Endothelial cell of umbilical vein (primary cell): ENCODE results near the gene TESK1. TPM values are rescaled to one million over a fixed set of nuclear protein-coding genes. Genes with fewer than 3 reads are reported as not detected.
"Not testable (repeated sequence)": the region's sequence is repeated elsewhere in the genome, so short reads cannot be mapped to it uniquely, and the experiment has no call there.

Source experiments
- BruUV-seq: library from RNA; stranded (reverse); fragments of 400-500 nt; replicated peaks from 2 replicates; lab custom pipeline; 2021; lab: Mats Ljungman, UMichigan
- CTCF ChIA-PET: fragments of 300-600, 350-600 bp; sonication (Branson Sonifier 250); formaldehyde crosslinking; loops from one replicate; lab custom pipeline; 2021; ENCODE audit warnings: antibody characterized with exemption, inconsistent platforms; lab: Charles Lee
- POLR2A ChIA-PET: fragments of 300-600, 350-600 bp; sonication (Branson Sonifier 250); formaldehyde crosslinking; loops from one replicate; lab custom pipeline; 2021; ENCODE audit warnings: antibody characterized with exemption, inconsistent platforms; lab: Charles Lee
- DNase-seq: peaks from one replicate; pipeline ENCODE4 v3.0.0-alpha.2; 2011; ENCODE audit warnings: low read depth, low spot score
- FAIRE-seq: peaks from 2 replicates; lab custom pipeline; 2011; peaks lifted over from hg19 to GRCh38; lab: Jason Lieb, UNC
- H2AFZ ChIP-seq: 2 replicates; pipeline ENCODE4 v1.6.0; 2012; ENCODE audit warnings: low read depth, low read length, control low read depth, inconsistent platforms
- H3K27ac ChIP-seq: 2 replicates; pipeline ENCODE4 v1.5.1; 2011; ENCODE audit warnings: low read depth, mild to moderate bottlenecking, control low read depth, low read length, moderate library complexity; ENCODE audit not compliant: insufficient read depth
- H3K27me3 ChIP-seq, 2 experiments: 2 replicates each; pipeline versions ENCODE4 v1.6.0 to v1.6.1; 2011; ENCODE audit warnings: low read length in 2 of 2, mixed read lengths in 1 of 2; ENCODE audit not compliant: control insufficient read depth in 2 of 2, insufficient read depth in 2 of 2
- H3K36me3 ChIP-seq, 2 experiments: 2 replicates in 1 of 2; 3 replicates in 1 of 2; pipeline ENCODE4 v1.5.1; 2011; ENCODE audit warnings: low read length in 2 of 2, mild to moderate bottlenecking in 1 of 2, moderate library complexity in 1 of 2; ENCODE audit not compliant: control insufficient read depth in 2 of 2, insufficient read depth in 2 of 2; ENCODE audit errors: extremely low read depth in 1 of 2
- H3K4me1 ChIP-seq: 3 replicates; pipeline ENCODE4 v1.5.1; 2011; ENCODE audit warnings: mild to moderate bottlenecking, low read length; ENCODE audit not compliant: control insufficient read depth, insufficient read depth; ENCODE audit errors: extremely low read depth
- H3K4me2 ChIP-seq: 2 replicates; pipeline ENCODE4 v1.6.1; 2011; ENCODE audit warnings: low read length, control low read depth, mixed read lengths; ENCODE audit not compliant: insufficient read depth
- H3K4me3 ChIP-seq, 3 experiments: fragments of 200-600 bp in 1 of 3; sonication (generic), shearing (Covaris generic) in 1 of 3; replicated peaks in 1 of 3; 2 replicates each; pipeline ENCODE4 v1.5.1; 2011 to 2016; ENCODE audit warnings: control low read depth in 3 of 3, low read length in 3 of 3, mild to moderate bottlenecking in 2 of 3, inconsistent platforms in 1 of 3, low read depth in 1 of 3, moderate library complexity in 1 of 3; ENCODE audit not compliant: insufficient read depth in 1 of 3
- H3K79me2 ChIP-seq: 2 replicates; pipeline ENCODE4 v1.6.0; 2012; ENCODE audit warnings: low read length, inconsistent platforms; ENCODE audit not compliant: control insufficient read depth, insufficient read depth
- H3K9ac ChIP-seq: replicated peaks from 2 replicates; pipeline ENCODE3; 2011; ENCODE audit warnings: low read length, control low read depth; ENCODE audit not compliant: insufficient read depth; ENCODE audit errors: extremely low read depth
- H3K9me1 ChIP-seq: replicated peaks from 3 replicates; pipeline ENCODE4 v1.6.0; 2011; ENCODE audit warnings: mild to moderate bottlenecking, low read length; ENCODE audit not compliant: control insufficient read depth, insufficient read depth; ENCODE audit errors: extremely low read depth
- H3K9me3 ChIP-seq: replicated peaks from 2 replicates; pipeline ENCODE4 v1.5.1; 2012; ENCODE audit warnings: low read length, inconsistent platforms; ENCODE audit not compliant: control insufficient read depth, insufficient read depth
- H4K20me1 ChIP-seq: replicated peaks from 2 replicates; pipeline ENCODE3; 2011; ENCODE audit warnings: mild to moderate bottlenecking, low read length; ENCODE audit not compliant: control insufficient read depth, insufficient read depth; ENCODE audit errors: extremely low read depth
- CTCF ChIP-seq, 2 donors: IDR thresholded peaks; 1 replicate in 1 of 2; 2 replicates in 1 of 2; pipeline ENCODE4 v1.5.1; 2011; ENCODE audit warnings: low read length in 2 of 2, mild to moderate bottlenecking in 2 of 2, moderate library complexity in 2 of 2, control low read depth in 1 of 2, inconsistent platforms in 1 of 2, low read depth in 1 of 2; ENCODE audit not compliant: insufficient read depth in 1 of 2; ENCODE audit errors: extremely low read depth in 1 of 2
- EZH2 ChIP-seq: IDR thresholded peaks from 2 replicates; pipeline ENCODE4 v1.6.1; 2012; ENCODE audit warnings: borderline replicate concordance, low read depth, mild to moderate bottlenecking, moderate library complexity, low read length, inconsistent platforms; ENCODE audit not compliant: severe bottlenecking
- FOS ChIP-seq: IDR thresholded peaks from 2 replicates; pipeline ENCODE4 v1.6.1; 2011; ENCODE audit warnings: mild to moderate bottlenecking, low read length, moderate library complexity, borderline replicate concordance; ENCODE audit not compliant: insufficient read depth
- GATA2 ChIP-seq: IDR thresholded peaks from 2 replicates; pipeline ENCODE4 v1.7.0; 2011; ENCODE audit warnings: low read depth, mild to moderate bottlenecking, moderate library complexity, mixed read lengths, low read length; ENCODE audit not compliant: insufficient read length, insufficient read depth
- JUN ChIP-seq: IDR thresholded peaks from 2 replicates; pipeline ENCODE4 v1.6.1; 2011; ENCODE audit warnings: borderline replicate concordance, low read depth; ENCODE audit not compliant: insufficient read length, insufficient read depth
- MAX ChIP-seq: IDR thresholded peaks from 2 replicates; pipeline ENCODE4 v1.6.1; 2011; ENCODE audit not compliant: insufficient read depth, insufficient read length
- MYC ChIP-seq: IDR thresholded peaks from one replicate; pipeline ENCODE4 v1.6.1; 2011; ENCODE audit warnings: mild to moderate bottlenecking, low read depth, low read length
- POLR2A ChIP-seq: IDR thresholded peaks from 2 replicates; pipeline ENCODE4 v1.6.1; 2012; ENCODE audit warnings: low read depth, mild to moderate bottlenecking, control low read depth, low read length
- POLR2AphosphoS5 ChIP-seq: IDR thresholded peaks from 2 replicates; pipeline ENCODE4 v1.6.1; 2012; ENCODE audit warnings: low read depth, mild to moderate bottlenecking, control low read depth, low read length, moderate library complexity; ENCODE audit not compliant: insufficient read depth
- dilution Hi-C: fragments of 300-500 bp; cut with MboI; formaldehyde crosslinking; loops from one replicate; pipeline ENCODE4 v1.15.0; 2019; ENCODE audit warnings: low sequenced_read_pairs; ENCODE audit not compliant: extremely low pct_ligation_motif_present
- intact Hi-C: fragments of 100-400 bp; cut with micrococcal nuclease; formaldehyde crosslinking; loops from one replicate; pipeline ENCODE4 v1.10.0; 2022
- polyA plus RNA-seq, 4 experiments: library from polyadenylated mRNA; depleted of rRNA in 3 of 4; stranded (reverse) in 3 of 4; unstranded in 1 of 4; fragments of >200 nt; gene quantifications; 2 replicates each; pipeline versions ENCODE4 v1.2.1 to v1.2.3, GENCODE V29; 2011 to 2012; ENCODE audit warnings: missing spikeins in 1 of 4
- total RNA-seq: library from RNA; stranded (reverse); gene quantifications from 2 replicates; pipeline ENCODE4 v1.2.3, GENCODE V29; 2021

The TESK1 gene
- total and polyA plus RNA-seq, 2 donors (not counting 3 experiments of a cell fraction or from before 2014, with no cell fraction given) = 25.3 to 26.4 TPM

- no peak overlapping the region for H3K4me3 ChIP-seq
- FAIRE-seq (no peak), DNase-seq (no peak)
- H3K4me2 ChIP-seq = no peak overlapping the region
- intact Hi-C loops (no loop called here), dilution Hi-C loops (no loop called here)
- H4K20me1 ChIP-seq = no peaks in the 10 kb centered on the region
- no peak overlapping the region for H3K27ac ChIP-seq
- TF ChIP-seq EZH2 = no peak
- no peak for TF ChIP-seq FOS
- no peak for TF ChIP-seq GATA2
- no TSS peak for BruUV-seq
- POLR2A ChIA-PET = no interaction called here
- H3K9ac ChIP-seq = no peak overlapping the region
- H3K4me1 ChIP-seq = no peaks in the 10 kb centered on the region
- no peaks in the 10 kb centered on the region for H3K9me3 ChIP-seq
- H2AFZ ChIP-seq = no peak overlapping the region
- H3K36me3 ChIP-seq = no peaks in the 10 kb centered on the region
- H3K79me2 ChIP-seq = no peaks in the 10 kb centered on the region
- no peaks in the 10 kb centered on the region for H3K9me1 ChIP-seq
- CTCF ChIA-PET = interaction anchor here (1.6 kb wide), 1 partner anchor 10 kb away, joined by 3 read pairs; no protein-coding TSS in a partner anchor
- H3K27me3 ChIP-seq = peaks cover 2 to 12% of the 10 kb centered on the region in 2 experiments
Observed at GRCh38 chr9:35593581-35593980, 11.5 kb upstream of the TESK1 start.

- no peaks in the 10 kb centered on the region for H3K79me2 ChIP-seq
- no peak overlapping the region for H3K27ac ChIP-seq
- H3K4me1 ChIP-seq = no peaks in the 10 kb centered on the region
- H3K27me3 ChIP-seq = peaks cover 2 to 12% of the 10 kb centered on the region in 2 experiments
- FAIRE-seq (no peak), DNase-seq (no peak)
- POLR2A ChIA-PET = no interaction called here
- H2AFZ ChIP-seq = no peak overlapping the region
- no peak overlapping the region for H3K9ac ChIP-seq
- H3K9me1 ChIP-seq = no peaks in the 10 kb centered on the region
- no peak overlapping the region for H3K4me3 ChIP-seq
- TF ChIP-seq MYC (no peak), GATA2 (no peak), JUN (no peak), CTCF (IDR thresholded peaks at IDR 0.05; ENCODE audit: extremely low read depth in 1 of 2, insufficient read depth in 1 of 2, low read depth in 1 of 2, low read length in 2 of 2) (no peak), MAX (no peak), EZH2 (no peak), POLR2A (no peak), POLR2AphosphoS5 (no peak), FOS (no peak)
- CTCF ChIA-PET = no interaction called here
- no TSS peak for BruUV-seq
- dilution Hi-C loops (no loop called here), intact Hi-C loops (no loop called here)
- H3K36me3 ChIP-seq = no peaks in the 10 kb centered on the region
- H3K9me3 ChIP-seq = no peaks in the 10 kb centered on the region
- H4K20me1 ChIP-seq = no peaks in the 10 kb centered on the region
- H3K4me2 ChIP-seq = no peak overlapping the region
Observed at GRCh38 chr9:35594471-35594870, 10.6 kb upstream of the TESK1 start.

- H3K27me3 ChIP-seq, H3K4me3 ChIP-seq, H3K79me2 ChIP-seq, H2AFZ ChIP-seq, H4K20me1 ChIP-seq, H3K9me1 ChIP-seq, DNase-seq, H3K9me3 ChIP-seq, intact Hi-C loops, H3K27ac ChIP-seq, H3K4me2 ChIP-seq, H3K4me1 ChIP-seq, FAIRE-seq, H3K36me3 ChIP-seq, dilution Hi-C loops, BruUV-seq, CTCF ChIA-PET, H3K9ac ChIP-seq: not testable (repeated sequence)
- POLR2A ChIA-PET = interaction anchor here (0.6 kb wide), 1 partner anchor 24 kb away, joined by 4 read pairs; no protein-coding TSS in a partner anchor
Observed at GRCh38 chr9:35596907-35597306, 8.2 kb upstream of the TESK1 start.
